Dermis microvascular lymphatic vessel endothelial cell (primary cell): Measurements from ENCODE around the gene TUBB. TPM values are rescaled to one million over a fixed set of nuclear protein-coding genes. Genes with fewer than 3 reads are reported as not detected.

ENCODE experiments used
- DNase-seq, 2 donors: peaks; one replicate each; pipeline versions ENCODE4 v3.0.0 to v3.0.0-alpha.2; 2010; ENCODE audit warnings: low read depth in 2 of 2
- total RNA-seq: library from RNA; depleted of rRNA; stranded (reverse); fragments of >200 nt; gene quantifications from 2 replicates; pipeline ENCODE4 v1.2.1, GENCODE V29; 2014

The TUBB gene
- 397 and 399 TPM in 2 replicates for total RNA-seq

- DNase-seq, result peak; percentile 95 to 99
Measured at GRCh38 chr6:30719791-30720737, at the start of gene TUBB. Gene TUBB, plus strand, starts transcription at chr6:30720352. Its CDS starts 155 bp downstream, at chr6:30720507.

- peak in 1 of 2 donors; percentile 26 for DNase-seq
Measured at GRCh38 chr6:30670760-30671527, 49.2 kb upstream of the TUBB start.

- DNase-seq, result peak; percentile 97 to 98
Measured at GRCh38 chr6:30672445-30673253, 47.5 kb upstream of the TUBB start, which contains the start of gene DHX16. Gene DHX16, minus strand, starts transcription at chr6:30673006. Its CDS starts 165 bp downstream, at chr6:30672841.

GRCh38 chr6:30676660-30677285, 43.4 kb upstream of the TUBB start:
- DNase-seq, result no peak

GRCh38 chr6:30678964-30679726, 41.0 kb upstream of the TUBB start:
- peak; percentile 63 to 86 for DNase-seq

- DNase-seq, result no peak
Measured at GRCh38 chr6:30679765-30680535, 40.2 kb upstream of the TUBB start.

- no peak for DNase-seq
Measured at GRCh38 chr6:30681766-30682142, 38.4 kb upstream of the TUBB start.

GRCh38 chr6:30682143-30683117, 37.7 kb upstream of the TUBB start:
- DNase-seq, result peak; percentile 79 to 92

- peak in 1 of 2 donors; percentile 51 for DNase-seq
Measured at GRCh38 chr6:30683183-30683979, 36.8 kb upstream of the TUBB start.

- no peak for DNase-seq
Measured at GRCh38 chr6:30683980-30684338, 36.2 kb upstream of the TUBB start.

- DNase-seq, result peak in 1 of 2 donors; percentile 66
Measured at GRCh38 chr6:30684386-30685156, 35.6 kb upstream of the TUBB start.

GRCh38 chr6:30685157-30686008, 34.8 kb upstream of the TUBB start:
- DNase-seq, result peak in 1 of 2 donors; percentile 68

GRCh38 chr6:30686009-30686907, 33.9 kb upstream of the TUBB start, which contains the start of gene PPP1R18:
Gene PPP1R18, minus strand, starts transcription at chr6:30686645. Its CDS starts 627 bp downstream, at chr6:30686018.
- DNase-seq, result peak in 1 of 2 donors; percentile 74

GRCh38 chr6:30686908-30687658, 33.1 kb upstream of the TUBB start:
- peak; percentile 72 to 96 for DNase-seq
